ENCODE results near the gene STK4. TPM values are rescaled to one million over a fixed set of nuclear protein-coding genes. Genes with fewer than 3 reads are reported as not detected.

Gene STK4
- total and polyA plus RNA-seq, 2 of the 8 experiments (the other 6 are each of a cell fraction or from before 2014, with no cell fraction given): 12.0 to 34.3 TPM

DNA sequence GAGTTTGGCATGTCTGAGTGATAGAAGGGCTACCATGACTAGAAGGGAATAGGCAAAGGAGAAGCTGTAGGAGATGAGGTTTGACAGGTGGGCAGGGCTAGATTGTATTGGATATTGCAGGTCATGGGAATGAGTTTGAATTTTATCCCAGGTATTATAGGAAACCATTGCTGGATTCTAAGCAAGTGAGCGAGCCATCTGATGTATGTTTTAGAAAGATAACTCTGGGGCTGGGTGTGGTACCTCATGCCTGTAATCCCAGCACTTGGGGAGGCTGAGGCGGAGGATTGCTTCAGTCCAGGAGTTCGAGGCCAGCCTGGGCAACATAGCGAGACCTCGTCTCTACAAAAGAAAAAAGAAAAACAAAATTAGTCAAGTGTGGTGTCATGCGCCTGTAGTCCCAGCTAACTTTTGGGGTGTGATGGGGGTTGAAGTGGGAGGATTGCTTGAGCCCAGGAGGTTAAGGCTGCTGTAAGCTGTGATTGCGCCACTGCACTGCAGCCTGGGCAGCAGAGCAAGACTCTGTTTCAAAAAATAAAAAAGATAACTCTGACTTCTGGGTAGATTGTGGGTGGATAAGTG is 16.9 kb downstream of the STK4 start:
- Histone ChIP-seq H3K14ac (ENCODE audit: insufficient read length) (no peak overlapping the region), H3K4me1 (replicated peaks in 1 of 4; ENCODE audit: control insufficient read depth in 3 of 4, insufficient read depth in 4 of 4, low read length in 3 of 4) (no peaks in the 10 kb centered on the region), H3K4me2 (ENCODE audit: insufficient read depth in 1 of 2, low read depth in 2 of 2, low read length in 2 of 2) (no peak overlapping the region), H3K79me2 (ENCODE audit: control insufficient read depth in 1 of 2, insufficient read depth in 2 of 2, low read length in 2 of 2) (no peaks in the 10 kb centered on the region), H2BK120ac (replicated peaks; ENCODE audit: low read depth, low read length) (no peak overlapping the region), H3K9ac (replicated peaks in 1 of 4; ENCODE audit: extremely low read depth in 1 of 4, low read depth in 3 of 4, low read length in 3 of 4) (no peak overlapping the region), H3K27ac (ENCODE audit: low read depth, low read length) (no peak overlapping the region), H2BK12ac (ENCODE audit: low read depth, low read length) (no peak overlapping the region), H3K4ac (replicated peaks; ENCODE audit: insufficient read length, low read depth, low read length) (no peak overlapping the region), H3K56ac (replicated peaks; ENCODE audit: insufficient read length, low read depth, low read length) (no peak overlapping the region), H4K5ac (ENCODE audit: insufficient read length, low read depth, low read length) (no peak overlapping the region), H4K91ac (replicated peaks; ENCODE audit: insufficient read length, low read length) (no peak overlapping the region), H3K9me3 (ENCODE audit: insufficient read depth in 2 of 2, low read depth in 1 of 2, low read length in 1 of 2) (no peaks in the 10 kb centered on the region), H3K79me1 (ENCODE audit: low read depth, low read length) (no peaks in the 10 kb centered on the region; the same call in 1 of the 2 replicates), H3K36me3 (ENCODE audit: control insufficient read depth in 2 of 4, insufficient read depth in 4 of 4, low read length in 3 of 4) (peaks cover 0 to 49% (median 22%) of the 10 kb centered on the region in 4 experiments; a peak in 7 of 8 replicates), H3K27me3 (replicated peaks in 1 of 4; ENCODE audit: control insufficient read depth in 3 of 4, extremely low read depth in 1 of 4, insufficient read depth in 3 of 4, low read length in 3 of 4) (no peaks in the 10 kb centered on the region), H3K18ac (ENCODE audit: extremely low read depth, low read length) (no peak overlapping the region), H2AFZ (ENCODE audit: low read length) (no peak overlapping the region), H3K4me3 (ENCODE audit: extremely low read depth in 1 of 4, insufficient read depth in 2 of 4, low read depth in 3 of 4, low read length in 4 of 4) (no peak overlapping the region), H3K23me2 (ENCODE audit: low read depth, low read length) (peaks cover 2% of the 10 kb centered on the region; the same call in 1 of the 2 replicates), H4K8ac (ENCODE audit: extremely low read depth, insufficient read depth, low read length) (no peak overlapping the region), H3K23ac (ENCODE audit: insufficient read length) (no peak overlapping the region), H2BK5ac (ENCODE audit: low read depth, low read length) (no peak overlapping the region), H2BK15ac (ENCODE audit: low read length) (no peak overlapping the region), H2AK5ac (ENCODE audit: low read depth, low read length) (no peak overlapping the region), H2BK20ac (ENCODE audit: low read length) (no peak overlapping the region), H4K20me1 (replicated peaks in 1 of 2; ENCODE audit: control insufficient read depth in 1 of 2, insufficient read depth in 2 of 2, low read length in 2 of 2) (peaks cover 0 to 1% of the 10 kb centered on the region in 2 experiments)
- DNase-seq (ENCODE audit: low read depth in 1 of 2, low spot score in 2 of 2) (no peak), FAIRE-seq (no peak)
- TF ChIP-seq CEBPB (IDR thresholded peaks at IDR 0.05; ENCODE audit: low read depth, low read length): peak; percentile 25; the same call in 1 of the 2 replicates
- TF ChIP-seq, protein P1, sequence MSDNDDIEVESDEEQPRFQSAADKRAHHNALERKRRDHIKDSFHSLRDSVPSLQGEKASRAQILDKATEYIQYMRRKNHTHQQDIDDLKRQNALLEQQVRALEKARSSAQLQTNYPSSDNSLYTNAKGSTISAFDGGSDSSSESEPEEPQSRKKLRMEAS (IDR thresholded peaks at IDR 0.05): no peak
- POLR2A ChIA-PET (ENCODE audit: partially characterized antibody): interaction anchor here (0.8 kb wide), 1 partner anchor 9 kb away, joined by 3 read pairs; no protein-coding TSS in a partner anchor
- CTCF ChIA-PET (ENCODE audit: partially characterized antibody): no interaction called here
- 90% methylated on average over 7 of the region's 7 CpGs; no CpG with 5 or more reads in 1 of the 2 experiments for WGBS, 2 experiments (ENCODE audit: extremely low coverage in 1 of 2, insufficient coverage in 1 of 2, insufficient read length in 1 of 2, insufficient replicate concordance in 2 of 2, low coverage in 1 of 2, low lambda C conversion rate in 2 of 2, missing lambda C conversion rate in 1 of 2)

Data from H1 (cell line).